Tibial artery (tissue), 4 donors: ENCODE results near the gene SDK1.
"Not testable (repeated sequence)": the region's sequence is repeated elsewhere in the genome, so short reads cannot be mapped to it uniquely, and the experiment has no call there.

Source experiments
- DNase-seq, 2 donors: peaks; one replicate each; pipeline ENCODE4 v3.0.0-alpha.2; 2019
- H3K27ac ChIP-seq, 2 donors: fragments of 200-600 bp; sonication (generic) in 1 of 2; 1 replicate in 1 of 2; 2 replicates in 1 of 2; pipeline ENCODE4 v1.5.1; 2018 to 2019; ENCODE audit warnings: mild to moderate bottlenecking in 1 of 2
- H3K27me3 ChIP-seq, 2 donors: fragments of 200-600 bp; sonication (generic) in 1 of 2; one replicate each; pipeline versions ENCODE4 v1.5.1 to v1.6.0; 2016 to 2019
- H3K36me3 ChIP-seq, 3 donors: fragments of 200-600 bp; sonication (generic) in 2 of 3; one replicate each; pipeline ENCODE4 v1.5.1; 2016 to 2019; ENCODE audit warnings: mild to moderate bottlenecking in 2 of 3
- H3K4me1 ChIP-seq, 4 donors: fragments of 200-600 bp; sonication (generic) in 2 of 4; 1 replicate in 3 of 4; 2 replicates in 1 of 4; pipeline ENCODE4 v1.5.1; 2016 to 2019
- H3K4me3 ChIP-seq, 2 donors: fragments of 200-600 bp; sonication (generic) in 1 of 2; 1 replicate in 1 of 2; 2 replicates in 1 of 2; pipeline ENCODE4 v1.5.1; 2018 to 2019; ENCODE audit warnings: mild to moderate bottlenecking in 2 of 2
- H3K9me3 ChIP-seq, 3 donors: fragments of 200-600 bp; sonication (generic) in 1 of 3; one replicate each; pipeline ENCODE4 v1.5.1; 2016 to 2019
- intact Hi-C: fragments of 100-400 bp; cut with DNase I; formaldehyde crosslinking; loops from one replicate; pipeline ENCODE4 v1.15.0; 2023; ENCODE audit warnings: low total_unique reads
- TF ChIP-seq, protein P1 (sequence below), 2 experiments: fragments of 200-600 bp in 1 of 2; fragments of 450-650 bp in 1 of 2; IDR thresholded peaks; one replicate each; pipeline ENCODE4 v1.5.1; 2017 to 2019; ENCODE audit warnings: antibody characterized with exemption in 2 of 2, mild to moderate bottlenecking in 1 of 2, moderate library complexity in 1 of 2

SDK1 gene

DNA sequence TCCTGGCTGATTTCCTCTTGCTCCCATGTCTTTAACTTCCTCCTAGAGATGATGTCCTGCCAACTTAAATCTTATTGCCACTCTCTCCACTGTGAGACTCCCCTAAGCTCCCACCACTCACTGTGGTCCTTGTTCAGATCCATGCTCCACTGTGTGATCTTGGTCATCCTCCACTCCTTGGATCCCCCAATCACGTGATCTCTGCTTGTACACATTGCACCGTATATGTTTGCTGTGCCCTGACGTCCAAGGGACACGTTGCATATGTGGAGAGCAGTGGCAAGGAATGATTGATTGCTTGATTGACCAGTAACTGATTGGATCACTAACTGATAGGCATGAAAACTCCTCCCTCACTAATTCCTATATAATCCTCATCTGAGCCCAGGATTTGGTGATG lies 395.1 kb downstream of the SDK1 start:
- TF ChIP-seq, protein P1, sequence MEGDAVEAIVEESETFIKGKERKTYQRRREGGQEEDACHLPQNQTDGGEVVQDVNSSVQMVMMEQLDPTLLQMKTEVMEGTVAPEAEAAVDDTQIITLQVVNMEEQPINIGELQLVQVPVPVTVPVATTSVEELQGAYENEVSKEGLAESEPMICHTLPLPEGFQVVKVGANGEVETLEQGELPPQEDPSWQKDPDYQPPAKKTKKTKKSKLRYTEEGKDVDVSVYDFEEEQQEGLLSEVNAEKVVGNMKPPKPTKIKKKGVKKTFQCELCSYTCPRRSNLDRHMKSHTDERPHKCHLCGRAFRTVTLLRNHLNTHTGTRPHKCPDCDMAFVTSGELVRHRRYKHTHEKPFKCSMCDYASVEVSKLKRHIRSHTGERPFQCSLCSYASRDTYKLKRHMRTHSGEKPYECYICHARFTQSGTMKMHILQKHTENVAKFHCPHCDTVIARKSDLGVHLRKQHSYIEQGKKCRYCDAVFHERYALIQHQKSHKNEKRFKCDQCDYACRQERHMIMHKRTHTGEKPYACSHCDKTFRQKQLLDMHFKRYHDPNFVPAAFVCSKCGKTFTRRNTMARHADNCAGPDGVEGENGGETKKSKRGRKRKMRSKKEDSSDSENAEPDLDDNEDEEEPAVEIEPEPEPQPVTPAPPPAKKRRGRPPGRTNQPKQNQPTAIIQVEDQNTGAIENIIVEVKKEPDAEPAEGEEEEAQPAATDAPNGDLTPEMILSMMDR (IDR thresholded peaks at IDR 0.05): no peak
- H3K27ac ChIP-seq: no peak overlapping the region
- H3K4me3 ChIP-seq: no peak overlapping the region
- no peaks in the 10 kb centered on the region for H3K4me1 ChIP-seq
- no peak for DNase-seq
- intact Hi-C loops: no loop called here
- H3K27me3 ChIP-seq: no peaks in the 10 kb centered on the region
- no peaks in the 10 kb centered on the region for H3K36me3 ChIP-seq
- H3K9me3 ChIP-seq: no peaks in the 10 kb centered on the region

DNA sequence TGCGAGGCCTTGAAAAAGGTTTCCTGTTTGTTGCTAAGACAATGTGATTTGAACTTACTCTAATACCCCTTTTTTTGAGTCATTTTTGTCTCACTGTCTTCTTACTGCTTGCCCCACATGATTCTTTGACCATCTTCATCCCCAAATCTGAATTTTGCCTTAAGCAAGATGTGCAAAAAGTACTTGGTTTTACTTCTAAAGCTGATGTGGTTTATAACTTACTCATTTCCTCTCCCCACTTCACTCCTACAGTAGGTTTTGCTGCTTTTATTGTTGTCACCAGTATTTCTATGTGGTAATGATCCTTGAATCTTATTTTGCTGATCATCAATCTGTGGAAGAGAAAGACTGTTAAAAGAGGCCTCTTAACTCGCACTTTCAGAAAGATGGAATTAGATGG lies 396.4 kb downstream of the SDK1 start:
- H3K27ac ChIP-seq: no peak overlapping the region
- DNase-seq: no peak
- no peak overlapping the region for H3K4me3 ChIP-seq
- no peaks in the 10 kb centered on the region for H3K36me3 ChIP-seq
- intact Hi-C loops: no loop called here
- H3K9me3 ChIP-seq: no peaks in the 10 kb centered on the region
- no peaks in the 10 kb centered on the region for H3K4me1 ChIP-seq
- TF ChIP-seq, protein P1 (IDR thresholded peaks at IDR 0.05): no peak
- no peaks in the 10 kb centered on the region for H3K27me3 ChIP-seq

DNA sequence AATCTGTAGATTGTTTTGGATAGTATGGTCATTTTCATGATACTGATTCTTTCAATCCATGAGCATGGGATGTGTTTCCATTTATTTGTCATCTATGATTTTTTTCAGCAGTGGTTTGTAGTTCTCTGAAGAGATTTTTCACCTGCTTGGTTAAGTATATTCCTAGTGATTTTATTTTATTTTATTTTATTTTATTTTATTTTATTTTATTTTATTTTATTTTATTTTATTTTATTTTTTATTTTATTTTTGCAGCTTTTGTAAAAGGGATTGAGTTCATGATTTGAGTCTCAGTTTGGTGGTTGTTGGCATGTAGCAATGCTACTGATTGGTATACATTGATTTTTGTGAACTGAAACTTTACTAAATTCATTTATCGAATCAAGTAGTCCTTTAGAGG lies 404.2 kb downstream of the SDK1 start:
- no peak for DNase-seq
- Histone ChIP-seq H3K4me1 (no peaks in the 10 kb centered on the region), H3K27ac (no peak overlapping the region), H3K36me3 (no peaks in the 10 kb centered on the region), H3K9me3 (peaks cover 0 to 4% (median 3%) of the 10 kb centered on the region in 3 donors), H3K4me3 (no peak overlapping the region), H3K27me3 (no peaks in the 10 kb centered on the region)
- intact Hi-C loops: no loop called here
- TF ChIP-seq, protein P1 (IDR thresholded peaks at IDR 0.05): no peak

DNA sequence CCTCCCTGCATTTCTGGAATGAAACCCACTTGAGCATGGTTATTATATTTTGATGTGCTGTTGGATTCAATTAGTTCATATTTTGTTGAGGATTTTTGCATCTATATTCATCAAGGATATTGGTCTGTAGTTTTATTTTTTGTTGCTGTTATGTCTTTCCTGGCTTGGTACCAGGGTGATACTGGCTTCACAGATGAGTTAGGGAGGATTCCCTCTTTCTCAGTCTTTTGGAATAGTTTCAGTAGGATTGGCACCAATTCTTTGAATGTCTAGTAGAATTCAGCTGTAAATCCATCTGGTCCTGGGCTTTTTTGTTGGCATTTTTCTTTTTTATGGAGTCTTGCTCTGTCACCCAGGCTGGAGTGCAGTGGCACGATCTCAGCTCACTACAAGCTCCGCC lies 405.0 kb downstream of the SDK1 start:
- intact Hi-C loops: not testable (repeated sequence)

DNA sequence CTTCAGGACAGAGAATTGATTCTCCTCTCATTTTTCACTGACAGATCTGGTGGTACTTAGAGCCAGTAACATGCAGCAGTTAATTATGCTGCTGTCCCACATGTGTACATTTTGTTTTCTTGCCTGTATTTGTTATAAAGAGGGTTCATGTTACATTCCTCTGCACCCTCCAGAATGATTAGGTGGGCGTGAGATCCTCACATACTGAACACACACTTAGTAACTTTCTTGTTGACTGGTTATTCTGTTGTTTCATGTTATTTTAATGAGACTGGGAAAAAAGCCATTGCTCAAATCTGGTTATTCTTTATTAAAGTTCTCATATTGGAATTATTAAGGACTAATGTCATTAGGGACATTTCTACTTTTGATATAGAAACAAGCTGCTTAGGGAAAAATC lies 409.1 kb downstream of the SDK1 start:
- no peaks in the 10 kb centered on the region for H3K36me3 ChIP-seq
- no peak overlapping the region for H3K27ac ChIP-seq
- H3K4me1 ChIP-seq: no peaks in the 10 kb centered on the region
- no peaks in the 10 kb centered on the region for H3K27me3 ChIP-seq
- no peaks in the 10 kb centered on the region for H3K9me3 ChIP-seq
- intact Hi-C loops: no loop called here
- H3K4me3 ChIP-seq: no peak overlapping the region
- TF ChIP-seq, protein P1 (IDR thresholded peaks at IDR 0.05): no peak
- no peak for DNase-seq

More for the DNA sequence above, 405.0 kb downstream of the SDK1 start:
- not testable (repeated sequence) for H3K4me1 ChIP-seq, H3K27me3 ChIP-seq, H3K27ac ChIP-seq, H3K4me3 ChIP-seq, H3K9me3 ChIP-seq, H3K36me3 ChIP-seq, DNase-seq

DNA sequence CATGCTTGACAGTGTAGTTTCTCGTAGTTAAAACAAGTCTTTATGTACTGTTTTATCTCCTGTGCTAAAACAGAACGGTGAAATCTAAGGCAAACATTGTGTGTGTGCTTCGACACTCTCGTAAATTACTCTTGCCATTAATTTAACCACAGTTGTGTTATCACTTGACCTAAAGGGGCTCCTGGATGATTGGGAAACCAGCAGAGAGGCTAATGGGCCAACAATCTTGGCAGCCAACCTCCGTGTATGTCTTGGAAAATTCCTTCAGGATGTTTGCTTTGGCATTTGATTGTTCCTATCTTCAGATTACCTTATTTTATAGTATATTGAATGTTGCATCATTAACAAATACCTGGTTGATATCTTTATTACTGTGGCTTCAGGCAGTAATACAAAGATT lies 409.5 kb downstream of the SDK1 start:
- intact Hi-C loops: no loop called here
- TF ChIP-seq, protein P1 (IDR thresholded peaks at IDR 0.05): no peak
- H3K27ac ChIP-seq: no peak overlapping the region
- H3K36me3 ChIP-seq: no peaks in the 10 kb centered on the region
- H3K4me3 ChIP-seq: no peak overlapping the region
- no peak for DNase-seq
- no peaks in the 10 kb centered on the region for H3K4me1 ChIP-seq
- H3K27me3 ChIP-seq: no peaks in the 10 kb centered on the region
- no peaks in the 10 kb centered on the region for H3K9me3 ChIP-seq
